CD8-positive, alpha-beta memory T cell (primary cell): ENCODE measurements around the gene LTO1. TPM values are rescaled to one million over a fixed set of nuclear protein-coding genes. Genes with fewer than 3 reads are reported as not detected.
A peak's percentile ranks its signal among the peaks of the same experiment; 100 is the strongest.

ENCODE experiments used
- CTCF ChIA-PET: fragments of 350-600 bp; sonication (Branson Sonifier 250); formaldehyde crosslinking; loops from one replicate; lab custom pipeline; 2021; ENCODE audit warnings: antibody characterized with exemption; lab: Charles Lee
- POLR2A ChIA-PET: fragments of 350-600 bp; sonication (Branson Sonifier 250); formaldehyde crosslinking; loops from one replicate; lab custom pipeline; 2021; ENCODE audit warnings: antibody characterized with exemption; lab: Charles Lee
- DNase-seq, 5 donors: peaks; one replicate each; pipeline versions ENCODE4 v3.0.0 to v3.0.0-alpha.2; 2020 to 2022; ENCODE audit warnings: mixed read lengths in 1 of 5
- H3K27ac ChIP-seq: one replicate; pipeline ENCODE4 v1.7.0; 2013; ENCODE audit warnings: low read depth, mild to moderate bottlenecking, low read length, moderate library complexity
- H3K27me3 ChIP-seq: 2 replicates; pipeline ENCODE4 v1.7.0; 2013; ENCODE audit warnings: low read length, mild to moderate bottlenecking; ENCODE audit not compliant: insufficient read depth, poor library complexity, severe bottlenecking
- H3K36me3 ChIP-seq: 2 replicates; pipeline ENCODE4 v1.7.0; 2013; ENCODE audit warnings: mild to moderate bottlenecking, low read length, moderate library complexity; ENCODE audit not compliant: insufficient read depth
- H3K4me1 ChIP-seq: 2 replicates; pipeline ENCODE4 v1.7.0; 2013; ENCODE audit warnings: mild to moderate bottlenecking, low read length, moderate library complexity; ENCODE audit not compliant: insufficient read depth
- H3K4me3 ChIP-seq: 2 replicates; pipeline ENCODE4 v1.7.0; 2013; ENCODE audit warnings: mild to moderate bottlenecking, low read length
- H3K9me3 ChIP-seq: 2 replicates; pipeline ENCODE4 v1.7.0; 2013; ENCODE audit warnings: mild to moderate bottlenecking, low read length
- H3K27ac Mint-ChIP-seq, 8 donors: one replicate each; pipeline ENCODE4 v1.8.0; 2020 to 2021; ENCODE audit warnings: mixed read lengths in 8 of 8, mild to moderate bottlenecking in 6 of 8, inconsistent platforms in 3 of 8, moderate library complexity in 3 of 8
- H3K27me3 Mint-ChIP-seq, 2 donors: one replicate each; pipeline ENCODE4 v1.8.0; 2020 to 2021; ENCODE audit warnings: mixed read lengths in 2 of 2, mild to moderate bottlenecking in 1 of 2, moderate library complexity in 1 of 2
- H3K36me3 Mint-ChIP-seq, 3 donors: one replicate each; pipeline ENCODE4 v1.8.0; 2020 to 2021; ENCODE audit warnings: mixed read lengths in 3 of 3, inconsistent platforms in 1 of 3, mild to moderate bottlenecking in 1 of 3
- H3K4me1 Mint-ChIP-seq, 3 donors: one replicate each; pipeline ENCODE4 v1.8.0; 2020 to 2021; ENCODE audit warnings: mixed read lengths in 3 of 3, inconsistent platforms in 1 of 3, mild to moderate bottlenecking in 1 of 3
- H3K4me3 Mint-ChIP-seq, 7 donors: one replicate each; pipeline ENCODE4 v1.8.0; 2020 to 2021; ENCODE audit warnings: mixed read lengths in 7 of 7, mild to moderate bottlenecking in 6 of 7, moderate library complexity in 4 of 7, inconsistent platforms in 2 of 7
- H3K9me3 Mint-ChIP-seq, 5 donors: one replicate each; pipeline ENCODE4 v1.8.0; 2020 to 2022; ENCODE audit warnings: mixed read lengths in 5 of 5, mild to moderate bottlenecking in 3 of 5, moderate library complexity in 2 of 5, inconsistent platforms in 1 of 5
- polyA plus RNA-seq: library from polyadenylated mRNA; unstranded; fragments of 300-500 nt; fragmentation: Illumina TruSeq; gene quantifications from one replicate; pipeline ENCODE4 v1.2.3, GENCODE V29; 2021
- total RNA-seq, 2 experiments: library from RNA; stranded (reverse); gene quantifications; one replicate each; pipeline ENCODE4 v1.2.3, GENCODE V29; 2021

The LTO1 gene
- total and polyA plus RNA-seq, 3 experiments from 2014 or later = 15.8 to 25.0 (median 24.8) TPM

GRCh38 chr11:69647761-69648497 lies 27.2 kb downstream of the LTO1 start:
- ChIA-PET POLR2A (no interaction called here), CTCF (no interaction called here)
- H3K27ac ChIP-seq = no peak overlapping the region
- no peaks in the 10 kb centered on the region for H3K36me3 ChIP-seq
- peak in 1 of 5 donors; percentile 41 for DNase-seq
- H3K4me3 ChIP-seq = no peak overlapping the region
- Mint-ChIP-seq H3K9me3 (no peaks in the 10 kb centered on the region), H3K4me3 (no peak overlapping the region), H3K36me3 (peaks cover 0 to 7% (median 0%) of the 10 kb centered on the region in 3 donors), H3K4me1 (peaks cover 0 to 4% (median 3%) of the 10 kb centered on the region in 3 donors), H3K27ac (no peak overlapping the region), H3K27me3 (peaks cover 0 to 2% of the 10 kb centered on the region in 2 donors)
- no peaks in the 10 kb centered on the region for H3K27me3 ChIP-seq
- H3K9me3 ChIP-seq = no peaks in the 10 kb centered on the region
- H3K4me1 ChIP-seq = no peaks in the 10 kb centered on the region

- no peak overlapping the region for H3K27ac ChIP-seq
- H3K27me3 ChIP-seq = no peaks in the 10 kb centered on the region
- no peaks in the 10 kb centered on the region for H3K4me1 ChIP-seq
- H3K36me3 ChIP-seq = no peaks in the 10 kb centered on the region
- ChIA-PET CTCF (no interaction called here), POLR2A (no interaction called here)
- peak in 1 of 5 donors; percentile 36 for DNase-seq
- no peak overlapping the region for H3K4me3 ChIP-seq
- Mint-ChIP-seq H3K27me3 (peaks cover 0 to 2% of the 10 kb centered on the region in 2 donors), H3K4me1 (peaks cover 0 to 4% (median 3%) of the 10 kb centered on the region in 3 donors), H3K4me3 (peak overlapping the region in 1 of 7 donors; percentile 20), H3K27ac (no peak overlapping the region), H3K9me3 (no peaks in the 10 kb centered on the region), H3K36me3 (peaks cover 0 to 7% (median 0%) of the 10 kb centered on the region in 3 donors)
- H3K9me3 ChIP-seq = no peaks in the 10 kb centered on the region
Measured at GRCh38 chr11:69647390-69647748, 27.8 kb downstream of the LTO1 start.

- ChIA-PET CTCF (interaction anchor here (1.2 kb wide), 1 partner anchor 24 kb away, joined by 3 read pairs; no protein-coding TSS in a partner anchor), POLR2A (no interaction called here)
- no peaks in the 10 kb centered on the region for H3K4me1 ChIP-seq
- DNase-seq = peak in 1 of 5 donors; percentile 41
- H3K9me3 ChIP-seq = no peaks in the 10 kb centered on the region
- H3K27ac ChIP-seq = no peak overlapping the region
- H3K36me3 ChIP-seq = no peaks in the 10 kb centered on the region
- H3K4me3 Mint-ChIP-seq = peak overlapping the region in 1 of 7 donors; percentile 20
- no peaks in the 10 kb centered on the region for H3K9me3 Mint-ChIP-seq
- H3K27me3 Mint-ChIP-seq = peaks cover 0 to 2% of the 10 kb centered on the region in 2 donors
- no peaks in the 10 kb centered on the region for H3K27me3 ChIP-seq
- H3K4me3 ChIP-seq = no peak overlapping the region
- no peak overlapping the region for H3K27ac Mint-ChIP-seq
- peaks cover 0 to 4% (median 3%) of the 10 kb centered on the region in 3 donors for H3K4me1 Mint-ChIP-seq
- peaks cover 0 to 4% (median 0%) of the 10 kb centered on the region in 3 donors for H3K36me3 Mint-ChIP-seq
Measured at GRCh38 chr11:69646493-69647389, 28.4 kb downstream of the LTO1 start.

- peak in 1 of 5 donors; percentile 32 for DNase-seq
- no peaks in the 10 kb centered on the region for H3K27me3 ChIP-seq
- ChIA-PET CTCF (interaction anchor here (1.2 to 2.3 kb wide), 2 partner anchors 25 to 353 kb away, joined by 3 to 10 read pairs; no protein-coding TSS in a partner anchor), POLR2A (no interaction called here)
- peaks cover 5 to 6% of the 10 kb centered on the region in 2 donors for H3K27me3 Mint-ChIP-seq
- H3K27ac Mint-ChIP-seq = no peak overlapping the region
- no peak overlapping the region for H3K27ac ChIP-seq
- no peaks in the 10 kb centered on the region for H3K9me3 Mint-ChIP-seq
- no peaks in the 10 kb centered on the region for H3K36me3 Mint-ChIP-seq
- H3K9me3 ChIP-seq = no peaks in the 10 kb centered on the region
- H3K4me1 Mint-ChIP-seq = peaks cover 5 to 9% (median 9%) of the 10 kb centered on the region in 3 donors
- H3K4me1 ChIP-seq = peaks cover 7% of the 10 kb centered on the region
- H3K36me3 ChIP-seq = no peaks in the 10 kb centered on the region
- H3K4me3 Mint-ChIP-seq = peak overlapping the region in 1 of 7 donors; percentile 74
- H3K4me3 ChIP-seq = no peak overlapping the region
Measured at GRCh38 chr11:69645801-69646492, 29.2 kb downstream of the LTO1 start.

GRCh38 chr11:69644962-69645675 lies 30.0 kb downstream of the LTO1 start:
- POLR2A ChIA-PET = interaction anchor here (0.5 kb wide), 1 partner anchor 30 kb away, joined by 3 read pairs; the partner anchor contains the start of gene LTO1
- H3K4me1 ChIP-seq = peaks cover 14% of the 10 kb centered on the region
- no peaks in the 10 kb centered on the region for H3K36me3 Mint-ChIP-seq

GRCh38 chr11:69644071-69644961 lies 30.8 kb downstream of the LTO1 start:
- Histone ChIP-seq H3K9me3 (no peaks in the 10 kb centered on the region), H3K27me3 (peaks cover 12% of the 10 kb centered on the region), H3K36me3 (no peaks in the 10 kb centered on the region), H3K4me1 (peaks cover 20% of the 10 kb centered on the region), H3K27ac (no peak overlapping the region), H3K4me3 (no peak overlapping the region)
- H3K4me1 Mint-ChIP-seq = peaks cover 20 to 25% (median 22%) of the 10 kb centered on the region in 3 donors
- no peaks in the 10 kb centered on the region for H3K9me3 Mint-ChIP-seq
- H3K36me3 Mint-ChIP-seq = no peaks in the 10 kb centered on the region
- ChIA-PET POLR2A (interaction anchor here (0.5 kb wide), 1 partner anchor 31 kb away, joined by 3 read pairs; the partner anchor contains the start of gene LTO1), CTCF (interaction anchor here (0.7 to 3.1 kb wide), 10 partner anchors 9 to 544 kb away, joined by 3 to 28 read pairs (median 4); no protein-coding TSS in a partner anchor)
- peak overlapping the region; percentile 34 to 78 (median 65) for H3K4me3 Mint-ChIP-seq
- no peak for DNase-seq
- H3K27me3 Mint-ChIP-seq = peaks cover 20% of the 10 kb centered on the region in 2 donors
- H3K27ac Mint-ChIP-seq = peak overlapping the region in 1 of 8 donors; percentile 48

More at GRCh38 chr11:69644962-69645675, 30.0 kb downstream of the LTO1 start:
- no peaks in the 10 kb centered on the region for H3K36me3 ChIP-seq
- H3K4me3 ChIP-seq = no peak overlapping the region
- Mint-ChIP-seq H3K27me3 (peaks cover 12 to 13% of the 10 kb centered on the region in 2 donors), H3K27ac (no peak overlapping the region), H3K4me1 (peaks cover 13 to 17% (median 16%) of the 10 kb centered on the region in 3 donors), H3K9me3 (no peaks in the 10 kb centered on the region), H3K4me3 (peak overlapping the region in 1 of 7 donors; percentile 74)
- no peak overlapping the region for H3K27ac ChIP-seq
- H3K27me3 ChIP-seq = peaks cover 5% of the 10 kb centered on the region
- H3K9me3 ChIP-seq = no peaks in the 10 kb centered on the region
- CTCF ChIA-PET = interaction anchor here (1.0 to 3.1 kb wide), 5 partner anchors 25 to 544 kb away, joined by 3 to 28 read pairs (median 10); no protein-coding TSS in a partner anchor
- DNase-seq = peak in 1 of 5 donors; percentile 46
